GM21723 (cell line): ENCODE results near the gene ACTR1A.

Source experiments
- ATAC-seq: cut with Tn5 transposase; IDR thresholded peaks from one replicate; pipeline ENCODE4 v1.9.1; 2021; ENCODE audit warnings: mild to moderate bottlenecking, moderate library complexity; ENCODE audit not compliant: unreplicated experiment

The ACTR1A gene

GRCh38 chr10:102491136-102491535 is 11.4 kb downstream of the ACTR1A start:
- ATAC-seq, result no peak

GRCh38 chr10:102485093-102485784 is 17.3 kb downstream of the ACTR1A start:
- no peak for ATAC-seq

GRCh38 chr10:102484021-102484420 is 18.5 kb downstream of the ACTR1A start:
- ATAC-seq, result no peak

- no peak for ATAC-seq
Measured at GRCh38 chr10:102480396-102480795, 22.1 kb downstream of the ACTR1A start.

DNA sequence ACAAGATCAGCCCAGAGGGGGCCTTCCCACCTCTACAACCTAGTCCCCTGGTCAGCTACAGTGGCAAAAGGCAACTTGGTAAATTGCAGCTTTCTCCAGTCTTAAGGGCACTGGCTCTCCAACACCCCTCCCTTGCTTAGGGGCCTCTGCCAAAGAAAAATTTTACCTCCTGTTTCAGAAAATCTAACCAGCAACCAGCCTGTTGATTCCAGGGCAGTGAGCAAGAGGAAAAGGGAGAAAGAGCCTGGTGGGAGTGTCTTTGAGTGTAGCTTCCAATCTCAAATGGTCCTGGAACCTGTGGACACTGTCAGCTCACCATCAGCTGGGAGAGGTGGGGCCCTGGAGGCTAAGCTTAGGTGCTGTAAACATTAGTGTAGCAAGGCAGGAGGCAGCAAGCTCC is 22.9 kb downstream of the ACTR1A start:
- ATAC-seq, result no peak

- no peak for ATAC-seq
Measured at GRCh38 chr10:102476466-102477141, 25.9 kb downstream of the ACTR1A start.

DNA sequence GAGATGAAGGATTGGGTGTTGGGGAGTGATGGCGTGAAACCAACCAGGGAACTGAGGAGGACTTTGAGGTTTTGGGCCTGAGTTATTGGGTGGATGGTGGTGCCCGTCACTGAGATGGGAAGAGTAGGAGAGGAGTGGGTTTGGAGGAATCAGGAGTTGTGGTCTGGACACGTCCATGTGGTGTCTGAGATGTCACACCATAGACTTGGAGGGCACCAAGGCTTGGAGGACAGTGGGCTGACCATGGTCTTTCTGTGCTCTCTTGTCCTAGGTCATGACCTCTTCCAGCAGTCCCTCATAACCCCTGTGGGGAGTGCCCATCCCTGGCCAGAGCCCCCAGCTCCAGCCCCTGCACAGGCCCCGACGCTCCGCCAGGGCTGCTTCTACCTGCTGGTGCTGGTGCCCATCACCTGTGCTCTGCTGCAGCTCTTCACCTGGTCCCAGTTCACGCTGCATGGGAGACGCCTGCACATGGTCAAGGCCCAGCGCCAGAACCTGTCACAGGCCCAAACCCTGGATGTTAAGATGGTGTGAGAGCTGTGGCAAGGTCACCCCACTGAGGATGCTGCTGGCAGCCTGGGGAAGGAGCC is 27.0 kb downstream of the ACTR1A start:
- ATAC-seq, result no peak

DNA sequence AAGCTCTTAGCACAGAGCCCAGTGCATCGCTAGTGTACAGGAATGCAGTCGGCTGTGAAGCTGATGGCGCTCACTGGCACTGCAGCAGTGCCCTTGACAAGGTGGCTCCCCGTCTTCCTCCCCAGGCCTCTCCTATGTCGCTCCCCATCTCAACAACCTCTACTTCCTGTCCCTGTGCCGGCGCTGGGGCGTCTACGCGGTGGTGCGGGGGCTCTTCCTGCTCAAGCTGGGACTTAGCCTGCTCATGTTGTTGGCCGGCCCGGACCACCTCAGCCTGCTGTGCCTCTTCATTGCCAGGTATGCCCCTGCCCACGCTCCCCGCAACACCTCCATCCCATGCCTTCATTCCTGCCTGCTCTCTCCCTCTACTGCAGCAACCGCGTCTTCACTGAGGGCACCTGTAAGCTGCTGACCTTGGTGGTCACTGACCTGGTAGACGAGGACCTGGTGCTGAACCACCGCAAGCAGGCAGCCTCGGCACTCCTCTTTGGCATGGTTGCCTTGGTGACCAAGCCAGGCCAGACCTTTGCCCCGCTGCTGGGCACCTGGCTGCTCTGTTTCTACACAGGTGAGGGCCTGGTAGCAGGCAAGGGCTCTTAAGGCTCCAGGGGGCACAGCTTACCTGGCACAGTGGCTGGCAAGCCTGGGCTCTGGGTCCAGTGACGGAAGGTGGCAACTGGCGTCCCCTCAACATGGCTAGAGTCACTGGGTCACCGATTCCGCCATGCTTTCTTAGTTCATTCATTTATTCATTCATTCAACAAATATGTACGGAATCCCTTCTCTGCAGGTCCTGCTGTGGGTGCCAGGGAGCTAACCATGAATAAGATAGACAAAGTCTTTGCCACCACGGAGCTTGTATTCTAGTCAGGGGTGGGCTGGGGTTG is 28.8 kb downstream of the ACTR1A start:
- ATAC-seq, result no peak

DNA sequence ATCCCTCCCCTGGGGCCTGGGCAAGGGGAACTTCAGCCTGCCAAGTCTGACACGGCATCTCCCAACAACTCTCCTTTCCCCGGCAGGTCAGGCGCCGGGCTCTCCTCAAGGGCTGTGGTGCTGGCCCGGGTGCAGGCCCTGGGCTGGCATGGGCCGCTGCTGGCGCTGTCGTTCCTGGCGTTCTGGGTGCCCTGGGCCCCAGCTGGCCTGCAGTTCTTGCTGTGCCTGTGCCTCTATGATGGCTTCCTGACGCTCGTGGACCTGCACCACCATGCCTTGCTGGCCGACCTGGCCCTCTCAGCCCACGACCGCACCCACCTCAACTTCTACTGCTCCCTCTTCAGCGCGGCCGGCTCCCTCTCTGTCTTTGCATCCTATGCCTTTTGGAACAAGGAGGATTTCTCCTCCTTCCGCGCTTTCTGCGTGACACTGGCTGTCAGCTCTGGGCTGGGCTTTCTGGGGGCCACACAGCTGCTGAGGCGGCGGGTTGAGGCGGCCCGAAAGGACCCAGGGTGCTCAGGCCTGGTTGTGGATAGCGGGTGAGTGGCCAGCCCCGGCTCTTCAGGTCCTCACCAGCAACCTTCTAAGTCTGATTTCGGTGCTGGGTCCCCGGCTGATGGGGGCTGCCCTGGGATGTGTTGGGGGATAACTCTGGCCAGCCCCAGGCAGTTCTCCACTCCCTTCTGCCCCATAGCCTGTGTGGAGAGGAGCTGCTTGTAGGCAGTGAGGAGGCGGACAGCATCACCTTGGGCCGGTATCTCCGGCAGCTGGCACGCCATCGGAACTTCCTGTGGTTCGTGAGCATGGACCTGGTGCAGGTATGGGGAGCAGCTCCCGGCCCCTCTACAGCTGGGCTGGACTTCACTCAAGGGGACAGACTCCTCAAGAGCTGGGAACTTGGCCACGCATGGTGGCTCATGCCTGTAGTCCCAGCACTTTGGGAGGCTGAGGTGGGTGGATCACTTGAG is 31.6 kb downstream of the ACTR1A start:
- no peak for ATAC-seq

- no peak for ATAC-seq
Measured at GRCh38 chr10:102468683-102469082, 33.8 kb downstream of the ACTR1A start.

DNA sequence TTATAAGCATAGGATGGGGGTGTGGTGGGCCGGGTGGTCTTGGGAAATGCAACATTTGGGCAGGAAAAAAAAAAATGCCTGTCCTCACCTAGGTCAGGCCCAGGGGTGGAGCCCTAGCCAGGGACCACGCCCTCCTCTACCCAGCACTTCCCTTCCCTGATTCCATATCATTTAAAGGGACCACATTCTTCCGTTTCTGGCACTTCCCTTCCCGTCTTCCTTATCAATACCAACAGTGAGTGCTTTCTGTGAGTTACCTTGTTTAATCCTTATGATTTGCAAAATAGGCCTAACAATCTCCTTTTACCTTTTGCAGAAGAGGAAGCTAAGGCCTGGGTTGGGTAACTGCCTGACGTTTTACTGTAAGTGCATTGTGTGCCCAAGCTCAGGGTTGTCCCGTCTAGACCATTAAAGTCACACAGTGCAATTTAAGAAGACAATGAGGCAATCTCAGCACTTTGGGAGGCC is 34.5 kb downstream of the ACTR1A start:
- no peak for ATAC-seq

- no peak for ATAC-seq
Measured at GRCh38 chr10:102467318-102467717, 35.2 kb downstream of the ACTR1A start.

DNA sequence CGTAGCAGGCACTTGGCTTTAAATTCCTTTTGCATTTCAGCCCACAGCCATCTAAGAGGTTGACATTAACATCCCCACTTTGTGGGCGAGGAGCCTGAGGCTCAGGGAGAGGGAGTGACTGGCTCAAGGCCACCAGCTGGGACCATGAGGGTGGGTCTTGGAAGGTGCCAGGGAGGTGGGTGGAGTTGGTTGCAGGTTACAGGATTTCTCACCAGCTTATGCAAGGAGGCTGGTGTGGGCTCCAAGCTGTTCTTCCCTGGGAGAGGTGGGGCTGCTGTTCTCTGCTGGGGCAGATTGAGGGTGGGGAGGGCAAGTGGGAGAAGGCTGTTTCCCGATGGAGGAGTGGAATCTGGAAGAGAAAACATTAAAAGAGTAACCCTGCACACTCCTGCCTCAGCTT is 37.0 kb downstream of the ACTR1A start:
- no peak for ATAC-seq

DNA sequence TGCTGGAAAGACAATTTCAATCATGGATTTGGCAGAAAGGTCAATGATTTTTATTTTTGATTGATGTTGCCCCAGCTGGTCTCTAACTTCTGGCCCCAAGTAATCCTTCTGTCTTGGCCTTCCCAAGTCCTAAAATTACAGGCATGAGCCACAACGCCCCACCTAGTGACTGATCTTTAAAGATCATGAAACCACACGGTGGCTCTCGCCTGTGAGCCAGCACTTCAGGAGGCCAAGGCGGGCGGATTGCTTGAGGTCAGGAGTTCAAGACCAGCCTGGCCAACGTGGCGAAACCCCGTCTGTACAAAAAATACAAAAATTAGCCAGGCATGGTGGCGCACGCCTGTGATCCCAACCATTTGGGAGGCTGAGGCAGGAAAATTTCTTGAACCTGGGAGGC is 38.5 kb downstream of the ACTR1A start:
- no peak for ATAC-seq

GRCh38 chr10:102462512-102463054 is 39.9 kb downstream of the ACTR1A start:
- no peak for ATAC-seq

DNA sequence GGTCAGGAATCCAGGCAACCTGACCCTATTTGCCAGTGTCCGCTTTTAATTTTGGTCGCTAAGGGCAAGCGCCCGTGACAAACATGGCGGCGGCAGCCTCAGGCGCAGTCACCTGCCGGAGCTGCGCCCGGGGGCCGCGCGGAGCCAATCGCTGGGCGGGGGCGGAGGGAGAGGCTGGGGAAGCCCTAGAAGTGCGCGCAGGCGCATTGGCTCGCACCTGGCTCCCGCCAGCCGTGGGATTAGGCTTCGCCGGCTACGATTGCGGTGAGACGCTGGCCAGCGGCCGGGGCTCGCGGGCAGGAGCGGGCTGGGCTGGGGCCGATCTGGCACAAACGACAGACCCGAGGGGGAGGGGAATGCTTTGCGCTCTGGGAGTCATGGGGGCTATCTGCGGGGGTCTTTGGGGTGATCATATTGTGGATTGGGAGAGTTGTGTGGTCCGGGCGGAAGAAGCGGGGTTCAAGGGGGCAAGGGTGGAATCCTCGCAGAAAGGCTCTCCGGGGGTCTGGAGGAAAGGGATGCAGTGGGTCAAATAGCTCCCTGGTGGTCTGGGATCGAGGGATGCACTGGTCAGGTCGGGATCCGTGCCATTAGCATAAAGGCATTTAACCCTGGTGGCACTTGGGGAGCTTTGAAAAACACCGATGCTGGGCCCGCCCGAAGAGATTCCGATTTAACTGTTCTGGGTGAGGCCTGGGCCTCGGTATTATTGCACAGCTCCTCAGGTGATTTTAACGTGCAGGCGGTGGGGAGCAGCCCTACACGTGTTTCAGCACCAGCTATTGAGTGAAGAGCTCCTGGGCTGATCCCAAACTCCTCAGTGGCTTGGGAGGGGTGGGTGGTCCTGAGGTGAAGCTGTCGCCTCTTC is 41.1 kb downstream of the ACTR1A start:
- peak; percentile 84 for ATAC-seq

- peak; percentile 32 for ATAC-seq
Measured at GRCh38 chr10:102460836-102461186, 41.7 kb downstream of the ACTR1A start.

DNA sequence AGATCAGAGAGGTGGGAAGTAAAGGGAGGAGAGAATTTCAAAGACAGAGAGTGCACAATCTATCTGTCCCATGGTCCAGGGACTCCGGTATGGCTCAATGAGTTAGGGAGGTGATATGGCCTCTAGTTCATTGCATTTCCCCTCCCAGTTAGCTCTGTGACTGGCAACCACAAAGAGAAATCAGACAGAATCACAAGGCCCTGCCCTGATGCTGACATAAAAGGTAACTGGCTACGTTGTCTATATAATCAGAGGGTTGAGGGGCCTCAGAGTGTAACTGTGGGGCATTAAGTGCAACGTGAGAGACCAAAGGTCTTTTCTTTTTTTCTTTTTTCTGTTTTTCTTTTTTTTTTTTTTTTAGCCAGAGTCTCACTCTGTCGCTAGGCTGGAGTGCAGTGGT is 43.9 kb downstream of the ACTR1A start:
- ATAC-seq, result no peak

DNA sequence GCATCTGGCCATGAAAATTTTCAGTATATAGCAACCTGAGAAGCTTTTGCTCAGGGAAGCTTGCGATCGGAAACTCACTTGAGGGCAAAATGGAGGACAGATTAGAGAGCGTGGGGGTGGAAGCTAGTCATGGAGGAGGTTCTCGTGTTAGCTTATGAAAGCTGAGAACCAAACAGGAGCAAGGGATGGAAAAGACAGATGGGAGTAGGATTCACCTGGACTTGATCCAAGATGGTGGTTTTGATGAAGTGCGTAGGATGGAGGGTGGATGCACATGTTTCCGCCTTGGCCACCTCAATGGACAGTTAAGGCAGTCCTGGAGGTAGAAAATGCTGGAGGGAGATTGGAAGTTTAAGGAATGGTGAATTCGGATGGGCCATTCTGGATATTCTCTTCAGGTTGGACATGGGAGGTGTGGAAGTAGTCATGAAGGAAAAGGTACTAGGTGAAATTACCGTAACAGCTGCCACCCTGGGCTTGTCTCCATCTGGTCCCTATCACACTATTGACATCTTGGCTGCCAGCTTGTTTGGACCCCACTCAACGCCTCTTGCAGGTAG is 44.8 kb downstream of the ACTR1A start:
- no peak for ATAC-seq
